NCI-H2227 (cell line): ENCODE data around the gene DUSP2.

Source experiments
- DNase-seq: peaks from one replicate; lab custom pipeline; 2025; ENCODE audit not compliant: unreplicated experiment; lab: John Stamatoyannopoulos, UW

The DUSP2 gene, protein sequence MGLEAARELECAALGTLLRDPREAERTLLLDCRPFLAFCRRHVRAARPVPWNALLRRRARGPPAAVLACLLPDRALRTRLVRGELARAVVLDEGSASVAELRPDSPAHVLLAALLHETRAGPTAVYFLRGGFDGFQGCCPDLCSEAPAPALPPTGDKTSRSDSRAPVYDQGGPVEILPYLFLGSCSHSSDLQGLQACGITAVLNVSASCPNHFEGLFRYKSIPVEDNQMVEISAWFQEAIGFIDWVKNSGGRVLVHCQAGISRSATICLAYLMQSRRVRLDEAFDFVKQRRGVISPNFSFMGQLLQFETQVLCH

GRCh38 chr2:96145036-96145847, at the start of gene DUSP2:
TSS of gene DUSP2 (minus strand) at chr2:96145440. CDS start at chr2:96145354, 86 bp downstream.
- DNase-seq: peak; percentile 62

- no peak for DNase-seq
These were observed 46.9 kb upstream of the DUSP2 start for GRCh38 chr2:96191937-96192670.

DNA sequence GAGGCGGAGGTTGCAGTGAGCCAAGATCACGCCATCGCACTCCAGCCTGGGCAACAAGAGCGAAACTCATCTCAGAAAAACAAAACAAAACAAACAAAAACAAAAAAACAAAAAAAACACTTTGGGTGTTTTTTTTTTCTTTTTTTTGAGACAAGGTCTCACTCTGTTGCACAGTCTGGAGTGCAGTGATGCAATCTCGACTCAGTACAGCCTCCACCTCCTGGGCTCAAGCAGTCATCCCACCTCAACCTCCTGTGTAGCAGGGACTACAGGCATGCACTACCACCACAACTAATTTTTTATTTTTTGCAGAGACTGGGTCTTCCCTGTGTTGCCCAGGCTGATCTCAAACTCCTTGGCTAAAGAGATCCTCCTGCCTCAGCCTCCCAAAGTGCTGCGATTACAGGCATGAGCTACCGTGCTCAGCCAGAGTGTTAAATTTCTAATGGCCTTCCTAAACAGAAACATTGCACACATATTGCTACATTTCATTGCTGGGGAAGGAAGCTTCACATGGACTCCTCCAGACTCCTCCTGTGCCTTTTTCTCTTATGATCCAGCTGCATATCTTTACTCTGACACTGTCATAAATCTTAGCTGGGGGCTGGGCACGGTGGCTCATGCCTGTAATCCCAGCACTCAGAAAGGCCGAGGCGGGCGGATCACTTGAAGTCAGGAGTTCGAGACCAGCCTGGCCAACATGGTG, 43.7 kb upstream of the DUSP2 start:
- no peak for DNase-seq

DNA sequence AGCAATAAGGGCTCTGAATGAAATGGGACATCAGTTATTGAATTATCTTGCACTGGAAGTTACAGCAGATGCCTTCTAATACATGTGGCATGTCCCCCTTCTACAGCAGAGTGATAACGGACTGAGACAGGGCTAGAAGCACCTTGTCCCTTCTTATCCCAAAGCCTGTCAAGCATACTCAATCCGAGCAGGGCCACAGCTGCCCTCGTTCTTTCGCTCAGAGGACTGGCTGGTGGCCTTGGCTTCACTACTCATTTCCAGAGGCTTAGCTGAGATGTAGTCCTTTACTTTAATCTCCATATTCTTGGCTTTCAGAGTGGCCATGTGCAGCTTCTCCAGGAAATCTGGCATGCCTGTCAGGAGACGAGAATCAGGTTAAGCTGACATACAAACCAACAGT, 41.3 kb upstream of the DUSP2 start:
- no peak for DNase-seq

- DNase-seq: no peak
These were observed 40.3 kb upstream of the DUSP2 start for GRCh38 chr2:96185516-96185915.

DNA sequence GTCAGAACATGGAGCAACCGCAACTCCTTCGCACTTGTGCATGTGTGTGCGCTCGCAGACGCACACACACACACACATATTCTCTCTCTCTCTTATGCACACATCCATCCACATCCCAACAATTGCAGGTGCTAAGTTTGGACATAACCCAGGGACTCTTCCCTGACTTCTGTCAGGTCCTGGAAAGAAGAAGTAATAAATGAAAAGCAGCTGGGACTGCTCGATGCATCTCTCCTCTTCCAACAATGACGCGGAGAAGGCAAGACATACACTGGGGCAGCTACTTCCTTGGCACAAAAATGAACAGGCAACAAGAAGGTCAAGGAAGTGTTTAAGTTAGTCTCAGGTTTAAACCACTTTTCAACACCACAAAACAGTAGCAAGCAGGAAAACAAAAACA, 39.7 kb upstream of the DUSP2 start:
- DNase-seq: no peak

- DNase-seq: no peak
These were observed 38.9 kb upstream of the DUSP2 start for GRCh38 chr2:96184188-96184587.

DNA sequence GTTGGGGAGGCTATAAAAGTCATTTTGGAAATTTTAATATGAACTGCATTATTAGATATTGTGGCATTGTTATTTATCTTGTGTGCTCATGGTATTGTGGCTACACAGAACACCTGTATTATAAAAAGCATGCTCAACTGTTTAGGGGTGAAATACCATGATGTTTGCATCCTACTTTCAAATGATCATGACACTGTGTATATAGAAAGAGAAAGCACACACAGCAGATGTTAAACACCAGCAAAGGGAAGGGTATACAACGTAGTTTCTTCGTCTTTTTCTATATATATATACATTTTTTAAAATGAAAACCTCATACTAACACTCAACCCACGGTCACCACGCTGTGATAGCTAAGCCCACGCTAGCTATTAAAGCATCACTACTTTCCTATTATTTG, 36.3 kb upstream of the DUSP2 start:
- no peak for DNase-seq

- DNase-seq: no peak
These were observed 35.3 kb upstream of the DUSP2 start for GRCh38 chr2:96180521-96180920.

GRCh38 chr2:96180002-96180401, 34.8 kb upstream of the DUSP2 start:
- no peak for DNase-seq

GRCh38 chr2:96176661-96177060, 31.4 kb upstream of the DUSP2 start:
- no peak for DNase-seq

GRCh38 chr2:96175951-96176350, 30.7 kb upstream of the DUSP2 start:
- no peak for DNase-seq

- DNase-seq: peak; percentile 77
These were observed 29.3 kb upstream of the DUSP2 start for GRCh38 chr2:96174251-96175144.

DNA sequence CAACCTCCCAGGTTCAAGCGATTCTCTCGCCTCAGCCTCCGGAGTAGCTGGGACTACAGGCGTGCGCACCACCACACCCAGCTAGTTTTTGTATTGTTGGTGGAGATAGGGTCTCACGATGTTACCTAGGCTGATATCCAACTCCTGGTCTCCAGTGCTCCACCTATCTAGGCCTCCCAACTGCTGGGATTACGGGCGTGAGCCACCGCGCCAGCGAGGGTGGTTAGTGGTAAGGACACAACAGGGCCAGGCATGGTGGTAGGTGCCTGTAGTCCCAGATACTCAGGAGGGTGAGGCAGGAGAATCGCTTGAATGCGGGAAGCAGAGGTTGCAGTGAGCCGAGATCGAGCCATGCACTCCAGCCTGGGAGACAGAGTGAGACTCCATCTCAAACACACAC, 26.6 kb upstream of the DUSP2 start:
- no peak for DNase-seq

DNA sequence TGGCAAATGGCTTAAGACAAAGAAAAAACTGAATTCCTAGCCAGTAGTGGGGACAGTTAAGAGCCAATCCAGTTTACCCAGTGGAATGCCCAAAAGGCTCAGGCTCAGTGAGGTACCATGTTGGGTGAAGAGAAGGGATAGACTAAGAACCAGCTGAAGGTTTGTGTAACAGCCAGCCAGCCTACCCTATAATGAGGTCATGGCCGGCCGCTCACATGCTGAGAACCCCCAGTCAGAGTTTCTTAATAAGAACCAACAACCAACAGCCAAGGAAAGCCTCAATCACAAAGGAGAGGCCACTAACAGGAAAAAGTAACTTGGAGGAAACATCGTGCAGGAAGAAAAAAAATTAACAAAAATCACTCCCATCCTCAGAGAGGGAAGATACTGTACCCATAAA, 25.4 kb upstream of the DUSP2 start:
- DNase-seq: no peak

GRCh38 chr2:96169868-96170507, 24.7 kb upstream of the DUSP2 start:
- no peak for DNase-seq

DNA sequence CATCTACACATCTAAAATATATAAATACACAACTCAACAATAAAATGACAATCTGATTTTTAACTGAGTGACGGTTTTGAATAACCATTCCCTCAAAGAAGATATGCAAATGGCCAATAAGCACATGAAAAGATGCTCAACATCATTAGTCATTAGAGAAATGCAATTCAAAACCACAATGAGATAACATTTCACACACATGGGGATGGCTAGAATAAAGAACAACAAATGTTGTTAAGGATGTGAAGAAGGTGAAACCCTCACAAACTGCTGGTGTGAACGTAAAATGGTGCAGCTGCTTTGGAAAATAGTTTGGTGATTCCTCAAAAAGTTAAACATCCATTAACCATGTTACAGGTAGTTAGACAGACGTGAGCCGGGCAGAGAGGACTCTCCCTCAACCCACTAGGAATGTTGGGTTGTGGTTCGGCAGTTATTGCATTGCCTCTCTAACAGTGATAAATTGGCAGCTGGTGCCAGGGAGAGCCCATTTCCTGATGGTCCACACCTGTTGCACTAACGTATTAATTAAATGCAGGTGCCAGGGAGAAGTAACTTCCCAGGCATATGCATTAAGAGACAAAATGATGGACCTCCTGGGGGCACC, 22.3 kb upstream of the DUSP2 start:
- no peak for DNase-seq

GRCh38 chr2:96164459-96165184, 19.4 kb upstream of the DUSP2 start:
- DNase-seq: no peak
